ENCODE results near the gene DOK7.

- TF ChIP-seq CTCF (conservative IDR thresholded peaks at IDR 0.05; ENCODE audit: low read depth, low read length): no peak
- no peak for TF ChIP-seq EZH2 (IDR thresholded peaks at IDR 0.05; ENCODE audit: borderline replicate concordance, low read depth, low read length, poor library complexity, severe bottlenecking)
Measured at GRCh38 chr4:3491681-3492405, 28.7 kb downstream of the DOK7 start.

Measured in A673 (cell line).